Tibial nerve (tissue), 4 donors: ENCODE data around the gene PLB1. TPM values are rescaled to one million over a fixed set of nuclear protein-coding genes. Genes with fewer than 3 reads are reported as not detected.

Experiments
- DNase-seq, 2 donors: peaks; one replicate each; pipeline ENCODE4 v3.0.0-alpha.2; 2019; ENCODE audit warnings: low spot score in 2 of 2
- H3K27ac ChIP-seq, 4 donors: fragments of 200-600 bp; sonication (generic) in 3 of 4; one replicate each; pipeline ENCODE4 v1.5.1; 2017 to 2019; ENCODE audit warnings: mild to moderate bottlenecking in 1 of 4
- H3K27me3 ChIP-seq, 2 donors: fragments of 200-600 bp; sonication (generic) in 1 of 2; one replicate each; pipeline versions ENCODE4 v1.5.1 to v1.6.0; 2017 to 2019
- H3K36me3 ChIP-seq, 3 donors: fragments of 200-600 bp; sonication (generic); one replicate each; pipeline ENCODE4 v1.5.1; 2018 to 2019
- H3K4me1 ChIP-seq, 4 donors: fragments of 200-600 bp; sonication (generic) in 3 of 4; one replicate each; pipeline ENCODE4 v1.5.1; 2017 to 2019
- H3K4me3 ChIP-seq, 4 donors: fragments of 200-600 bp; sonication (generic) in 3 of 4; one replicate each; pipeline ENCODE4 v1.5.1; 2017 to 2019; ENCODE audit warnings: mild to moderate bottlenecking in 1 of 4, moderate library complexity in 1 of 4
- H3K9me3 ChIP-seq, 4 donors: fragments of 200-600 bp; sonication (generic) in 3 of 4; one replicate each; pipeline ENCODE4 v1.5.1; 2017 to 2019
- EP300 ChIP-seq, 2 donors: sonication (generic); formaldehyde crosslinking; IDR thresholded peaks; one replicate each; pipeline ENCODE4 v1.6.1; 2017; ENCODE audit warnings: antibody characterized with exemption in 2 of 2, mild to moderate bottlenecking in 1 of 2
- POLR2A ChIP-seq, 2 donors: fragments of 450-650 bp; IDR thresholded peaks; one replicate each; pipeline ENCODE4 v1.6.1; 2017; ENCODE audit warnings: antibody characterized with exemption in 2 of 2, mild to moderate bottlenecking in 2 of 2, moderate library complexity in 2 of 2
- WGBS, 2 donors: methylation state at CpG; one replicate each; pipeline ENCODE4 v1.1.5; 2018; 5-methylcytosine and 5-hydroxymethylcytosine counted together
- total RNA-seq, 4 donors: library from RNA; depleted of rRNA; stranded (reverse); fragments of >200 nt; gene quantifications; one replicate each; pipeline ENCODE4 v1.1.0, GENCODE V29; 2016
- TF ChIP-seq, protein P1 (sequence below), 5 experiments: fragments of 200-600 bp in 3 of 5; fragments of 450-650 bp in 2 of 5; sonication (generic) in 3 of 5; IDR thresholded peaks; one replicate each; pipeline ENCODE4 v1.5.1; 2016 to 2019; ENCODE audit warnings: antibody characterized with exemption in 5 of 5, mild to moderate bottlenecking in 3 of 5, moderate library complexity in 2 of 5

PLB1 gene
- total RNA-seq, 4 donors from 2014 or later = 1.7 to 8.4 (median 4.7) TPM

DNA sequence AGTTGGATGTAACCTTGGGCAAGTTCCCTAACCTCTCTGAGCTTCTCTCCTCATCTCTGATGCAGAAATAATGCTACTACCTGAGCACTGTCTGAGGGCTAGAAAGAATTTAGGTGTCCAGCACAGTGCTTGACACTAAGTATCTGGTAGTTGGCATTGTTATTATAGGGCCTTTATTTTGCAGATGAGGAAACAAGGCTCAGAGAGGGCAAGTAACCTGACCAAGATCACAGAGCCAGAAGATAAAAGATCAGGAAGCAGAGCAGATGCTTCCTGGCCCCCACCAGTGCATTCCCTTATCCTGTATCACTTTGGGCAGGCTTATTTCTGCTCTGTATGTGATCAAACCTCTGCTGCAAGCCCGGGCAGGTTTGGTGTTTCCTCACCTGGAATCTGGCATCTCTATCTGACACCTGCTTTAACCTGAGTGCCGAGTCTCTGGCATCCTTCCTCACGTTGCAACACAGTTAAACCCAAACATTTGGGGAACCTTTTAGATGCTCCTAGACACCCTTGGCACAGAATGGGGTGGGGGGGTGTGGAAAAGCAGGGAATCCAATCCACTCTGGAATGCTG lies 69.9 kb downstream of the PLB1 start:
- Histone ChIP-seq H3K27ac (no peak overlapping the region), H3K36me3 (no peaks in the 10 kb centered on the region), H3K9me3 (no peaks in the 10 kb centered on the region), H3K4me1 (peaks cover 0 to 5% (median 0%) of the 10 kb centered on the region in 4 donors), H3K4me3 (no peak overlapping the region), H3K27me3 (no peaks in the 10 kb centered on the region)
- no peak for DNase-seq
- WGBS, 2 donors = 55 to 59% methylated on average over 3 of the region's 3 CpGs
- TF ChIP-seq EP300 (IDR thresholded peaks at IDR 0.05) (no peak), POLR2A (IDR thresholded peaks at IDR 0.05) (no peak)
- TF ChIP-seq, protein P1, sequence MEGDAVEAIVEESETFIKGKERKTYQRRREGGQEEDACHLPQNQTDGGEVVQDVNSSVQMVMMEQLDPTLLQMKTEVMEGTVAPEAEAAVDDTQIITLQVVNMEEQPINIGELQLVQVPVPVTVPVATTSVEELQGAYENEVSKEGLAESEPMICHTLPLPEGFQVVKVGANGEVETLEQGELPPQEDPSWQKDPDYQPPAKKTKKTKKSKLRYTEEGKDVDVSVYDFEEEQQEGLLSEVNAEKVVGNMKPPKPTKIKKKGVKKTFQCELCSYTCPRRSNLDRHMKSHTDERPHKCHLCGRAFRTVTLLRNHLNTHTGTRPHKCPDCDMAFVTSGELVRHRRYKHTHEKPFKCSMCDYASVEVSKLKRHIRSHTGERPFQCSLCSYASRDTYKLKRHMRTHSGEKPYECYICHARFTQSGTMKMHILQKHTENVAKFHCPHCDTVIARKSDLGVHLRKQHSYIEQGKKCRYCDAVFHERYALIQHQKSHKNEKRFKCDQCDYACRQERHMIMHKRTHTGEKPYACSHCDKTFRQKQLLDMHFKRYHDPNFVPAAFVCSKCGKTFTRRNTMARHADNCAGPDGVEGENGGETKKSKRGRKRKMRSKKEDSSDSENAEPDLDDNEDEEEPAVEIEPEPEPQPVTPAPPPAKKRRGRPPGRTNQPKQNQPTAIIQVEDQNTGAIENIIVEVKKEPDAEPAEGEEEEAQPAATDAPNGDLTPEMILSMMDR (IDR thresholded peaks at IDR 0.05) = no peak

DNA sequence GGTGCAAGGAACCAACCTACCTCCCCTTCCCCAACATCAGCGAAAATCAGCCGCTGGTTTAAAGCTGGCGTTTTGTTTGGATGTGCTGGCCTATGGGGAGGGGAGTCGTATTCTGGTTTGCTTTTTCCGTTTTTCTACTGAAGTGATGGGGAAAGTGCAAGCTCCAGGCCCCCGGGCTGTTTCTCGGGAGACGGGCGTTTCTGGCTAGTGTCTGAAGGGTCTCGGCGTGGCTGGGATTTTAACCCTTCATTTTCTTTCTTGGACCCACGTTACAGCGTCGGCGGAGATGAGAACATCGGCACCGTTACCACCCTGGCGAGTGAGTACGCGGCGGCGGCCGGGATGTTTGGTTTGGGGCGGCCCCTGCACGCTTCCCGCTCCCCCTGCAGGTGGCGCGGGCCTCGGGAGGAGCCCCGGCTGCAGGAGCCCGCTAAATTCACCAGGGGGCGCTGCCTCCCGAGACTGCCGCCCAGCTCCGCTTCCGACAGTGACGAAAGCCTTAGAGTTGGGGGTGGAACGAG lies 70.7 kb downstream of the PLB1 start:
- peaks cover 0 to 5% (median 0%) of the 10 kb centered on the region in 4 donors for H3K4me1 ChIP-seq
- H3K4me3 ChIP-seq = peak overlapping the region; percentile 43 to 53 (median 48)
- peak; percentile 67 to 77 for DNase-seq
- H3K27ac ChIP-seq = peak overlapping the region; percentile 10 to 80 (median 57)
- no peak for TF ChIP-seq POLR2A (IDR thresholded peaks at IDR 0.05)
- TF ChIP-seq, protein P1 (IDR thresholded peaks at IDR 0.05) = peak; percentile 99 to 100 (median 100)
- peak in 1 of 2 donors; percentile 47 for TF ChIP-seq EP300 (IDR thresholded peaks at IDR 0.05)
- no peaks in the 10 kb centered on the region for H3K9me3 ChIP-seq
- 0 to 1% methylated on average over 36 to 38 of the region's 38 CpGs for WGBS, 2 donors
- no peaks in the 10 kb centered on the region for H3K36me3 ChIP-seq
- no peaks in the 10 kb centered on the region for H3K27me3 ChIP-seq

DNA sequence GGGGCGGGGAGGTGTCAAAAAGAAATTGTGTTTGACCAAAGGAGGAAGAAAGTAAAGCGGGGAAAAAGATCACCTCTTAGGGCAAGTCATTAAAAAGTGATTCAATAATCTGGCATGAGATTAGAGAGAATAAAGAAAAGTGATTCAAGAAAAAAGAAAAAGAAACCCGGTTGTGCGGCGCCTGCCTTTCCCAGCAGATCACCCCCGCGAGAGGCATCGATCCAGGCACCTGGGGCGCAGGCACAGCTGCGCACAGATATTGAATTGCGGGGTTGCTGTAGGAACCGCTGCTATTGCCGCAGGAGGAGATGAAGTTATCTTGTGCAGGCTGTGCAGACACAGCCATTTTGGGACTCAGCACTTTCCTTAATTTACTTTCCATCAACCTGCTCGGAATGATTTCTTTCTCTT lies 71.2 kb downstream of the PLB1 start:
- Histone ChIP-seq H3K9me3 (no peaks in the 10 kb centered on the region), H3K27me3 (no peaks in the 10 kb centered on the region), H3K4me1 (peaks cover 0 to 5% (median 0%) of the 10 kb centered on the region in 4 donors), H3K27ac (peak overlapping the region; percentile 10 to 80 (median 57)), H3K4me3 (peak overlapping the region; percentile 43 to 53 (median 48)), H3K36me3 (no peaks in the 10 kb centered on the region)
- TF ChIP-seq POLR2A (IDR thresholded peaks at IDR 0.05) = no peak
- TF ChIP-seq EP300 (IDR thresholded peaks at IDR 0.05) = no peak
- TF ChIP-seq, protein P1 (IDR thresholded peaks at IDR 0.05) = no peak
- no peak for DNase-seq
- 2% methylated on average over 14 of the region's 14 CpGs for WGBS, 2 donors

DNA sequence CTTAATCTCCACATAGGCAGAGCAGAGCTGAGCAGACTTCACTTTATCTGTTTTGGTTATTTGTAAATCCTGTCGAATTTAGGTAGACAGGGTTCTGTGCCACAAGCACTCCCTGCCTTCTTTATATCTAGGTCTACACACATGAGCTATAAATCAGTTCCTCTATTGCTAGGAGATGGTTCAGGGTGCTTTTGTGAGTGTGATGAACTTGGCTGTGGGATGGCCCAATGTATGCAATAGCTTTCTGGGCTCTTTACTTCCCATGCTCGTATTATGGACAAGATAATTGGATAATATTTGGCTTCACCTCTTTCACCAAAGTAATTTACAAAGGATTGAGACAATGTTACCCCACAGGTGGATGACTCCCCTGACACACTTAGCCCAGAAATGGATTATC lies 72.2 kb downstream of the PLB1 start:
- Histone ChIP-seq H3K36me3 (no peaks in the 10 kb centered on the region), H3K27me3 (no peaks in the 10 kb centered on the region), H3K9me3 (no peaks in the 10 kb centered on the region), H3K27ac (no peak overlapping the region), H3K4me3 (no peak overlapping the region), H3K4me1 (peaks cover 0 to 5% (median 0%) of the 10 kb centered on the region in 4 donors)
- DNase-seq = no peak
- no peak for TF ChIP-seq EP300 (IDR thresholded peaks at IDR 0.05)
- WGBS, 2 donors = 79 to 87% methylated on average over 2 of the region's 2 CpGs

DNA sequence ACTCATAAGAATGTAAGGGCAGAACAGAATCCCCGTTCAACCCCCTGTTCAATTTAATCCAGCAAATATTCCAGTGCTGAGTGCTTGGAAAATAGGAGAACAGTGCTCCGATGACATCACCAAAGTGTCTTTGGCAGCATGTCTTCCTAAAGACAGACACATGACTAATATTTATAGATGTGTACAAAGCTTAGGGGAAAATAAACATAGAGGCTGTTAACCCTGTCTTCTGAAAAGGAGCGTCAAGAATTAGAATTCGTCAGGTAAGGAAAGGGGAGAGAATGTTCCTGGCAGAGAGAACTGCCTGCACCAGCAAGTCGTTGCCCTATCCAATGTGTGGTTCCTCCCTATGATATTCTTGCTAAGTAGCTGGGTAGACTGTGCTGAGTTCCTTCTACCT lies 72.7 kb downstream of the PLB1 start:
- no peak for DNase-seq

More for the DNA sequence above, 72.7 kb downstream of the PLB1 start:
- no peak overlapping the region for H3K27ac ChIP-seq
- no peaks in the 10 kb centered on the region for H3K27me3 ChIP-seq
- WGBS, 2 donors = 62 to 64% methylated on average over 5 of the region's 5 CpGs
- H3K9me3 ChIP-seq = no peaks in the 10 kb centered on the region
- H3K36me3 ChIP-seq = no peaks in the 10 kb centered on the region
- TF ChIP-seq EP300 (IDR thresholded peaks at IDR 0.05) (no peak), POLR2A (IDR thresholded peaks at IDR 0.05) (no peak)
- TF ChIP-seq, protein P1 (IDR thresholded peaks at IDR 0.05) = no peak
- H3K4me3 ChIP-seq = no peak overlapping the region
- H3K4me1 ChIP-seq = peaks cover 0 to 5% (median 0%) of the 10 kb centered on the region in 4 donors
